HG02588 (cell line): ENCODE results near the gene AK1.

ENCODE experiments used
- ATAC-seq: cut with Tn5 transposase; IDR thresholded peaks from one replicate; pipeline ENCODE4 v1.9.1; 2021; ENCODE audit warnings: mild to moderate bottlenecking, moderate library complexity; ENCODE audit not compliant: unreplicated experiment

The AK1 gene

DNA sequence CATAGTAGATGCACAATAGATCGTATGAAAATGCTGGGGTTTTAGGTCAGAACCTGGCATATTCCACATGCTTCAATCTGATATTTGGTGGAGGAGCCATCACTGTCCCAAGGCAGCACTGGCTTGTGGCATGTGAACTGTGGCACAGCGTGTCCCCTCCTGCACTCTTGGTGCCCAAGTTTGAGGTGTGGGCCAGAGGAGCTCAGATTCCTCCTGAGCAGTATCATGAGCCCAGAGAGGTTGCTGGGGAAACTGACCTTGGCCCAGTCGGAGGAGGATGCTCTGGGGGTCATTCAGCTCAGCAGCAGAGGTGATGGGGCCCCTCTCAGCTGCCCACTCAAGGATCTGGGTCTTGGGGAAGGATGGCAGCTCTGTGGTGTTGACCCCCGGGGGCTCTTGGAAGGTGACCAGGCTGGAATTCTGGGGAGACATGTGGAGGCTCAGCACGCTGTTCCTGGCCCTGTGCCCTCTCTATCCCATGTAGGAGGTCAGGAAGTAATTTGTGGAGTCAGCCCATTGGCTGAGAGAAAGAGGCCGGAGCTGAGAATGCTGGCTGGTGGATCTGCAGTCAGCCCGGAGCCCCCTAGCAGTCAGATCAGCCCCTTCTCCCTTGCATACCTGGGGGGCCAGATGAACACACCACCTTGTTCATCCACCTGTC is 51.1 kb downstream of the AK1 start:
- no peak for ATAC-seq

DNA sequence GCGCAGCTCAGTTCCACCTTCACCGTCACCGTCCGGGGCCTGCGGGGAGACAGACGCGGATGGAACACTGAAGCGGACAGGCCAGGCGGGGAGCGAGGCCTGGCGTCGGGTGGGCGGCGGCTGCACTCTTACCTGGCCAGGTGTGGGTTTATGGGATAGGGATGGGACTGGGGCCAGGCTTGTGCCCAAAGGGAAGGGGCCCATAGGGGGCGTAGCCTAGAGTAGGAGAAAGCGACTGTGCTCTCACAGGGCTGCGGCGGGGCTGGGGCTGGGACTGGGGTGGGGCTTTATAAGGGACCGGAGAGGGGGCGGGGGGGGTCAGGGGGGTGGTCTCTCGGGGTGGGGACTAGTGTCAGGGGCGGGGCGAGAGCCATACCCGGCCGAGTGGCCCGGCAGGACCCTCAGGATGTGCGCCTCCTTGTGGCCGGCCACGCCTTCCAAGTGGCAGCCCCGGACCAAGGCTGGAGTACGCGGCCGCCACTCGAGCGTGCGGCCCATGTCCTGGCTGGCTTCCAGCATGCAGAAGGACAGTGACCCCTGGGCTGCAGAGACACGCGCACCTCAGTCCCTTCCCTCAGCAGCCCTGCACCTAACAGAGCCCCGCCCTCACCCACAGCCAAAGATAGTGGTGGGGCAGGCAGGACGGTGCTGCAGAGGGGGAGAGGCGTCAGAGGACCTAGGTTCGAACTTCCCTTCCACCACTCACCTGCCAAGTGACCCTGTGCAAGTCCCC is 52.0 kb downstream of the AK1 start:
- no peak for ATAC-seq

GRCh38 chr9:127822108-127822507 is 55.4 kb downstream of the AK1 start:
- no peak for ATAC-seq

DNA sequence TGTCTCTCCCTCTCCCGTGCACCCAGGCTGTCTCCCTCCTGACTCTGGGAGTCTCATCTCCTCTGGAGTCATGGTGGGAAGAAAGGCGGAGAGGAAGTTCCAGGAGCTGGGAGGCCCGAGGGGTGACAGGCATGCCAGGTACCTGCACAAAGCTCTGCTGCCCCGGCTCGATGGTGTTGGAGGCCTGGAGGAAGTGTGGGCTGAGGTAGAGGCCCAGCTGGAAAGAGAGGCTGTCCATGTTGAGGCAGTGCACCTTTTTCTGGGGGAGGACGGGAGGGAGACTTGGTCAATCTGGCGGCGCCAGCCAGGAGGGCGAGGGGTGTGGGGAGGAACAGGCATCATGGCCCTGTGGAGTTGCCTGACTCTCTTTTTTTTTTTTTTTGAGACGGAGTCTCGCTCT is 58.9 kb downstream of the AK1 start:
- ATAC-seq: no peak

DNA sequence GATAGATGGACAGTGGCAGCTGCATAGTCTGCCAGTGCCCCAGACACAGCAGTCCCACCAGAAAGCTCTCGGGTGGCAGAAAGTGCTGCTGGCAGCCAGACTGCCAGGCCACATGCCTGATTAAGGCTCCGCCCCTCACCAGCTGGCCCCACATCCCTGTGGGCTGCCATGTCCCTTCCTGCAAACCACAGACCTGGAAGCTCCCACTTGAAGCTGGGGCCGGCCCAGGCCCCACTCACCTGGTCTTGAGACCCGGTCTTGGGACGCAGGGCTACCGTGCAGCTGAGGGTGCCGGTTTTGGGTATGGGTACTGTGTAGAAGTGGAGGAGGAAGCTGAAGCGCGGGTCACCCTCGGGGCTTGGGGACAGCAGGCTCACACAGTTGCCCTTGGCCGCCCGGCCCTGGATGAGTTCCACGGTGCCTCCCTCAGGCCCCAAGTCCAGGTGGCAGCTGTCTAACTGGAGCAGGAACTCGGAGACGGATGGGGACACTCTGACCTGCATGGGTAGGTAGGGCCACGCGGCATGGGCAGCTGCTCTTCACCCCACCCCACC is 59.5 kb downstream of the AK1 start:
- ATAC-seq: no peak

DNA sequence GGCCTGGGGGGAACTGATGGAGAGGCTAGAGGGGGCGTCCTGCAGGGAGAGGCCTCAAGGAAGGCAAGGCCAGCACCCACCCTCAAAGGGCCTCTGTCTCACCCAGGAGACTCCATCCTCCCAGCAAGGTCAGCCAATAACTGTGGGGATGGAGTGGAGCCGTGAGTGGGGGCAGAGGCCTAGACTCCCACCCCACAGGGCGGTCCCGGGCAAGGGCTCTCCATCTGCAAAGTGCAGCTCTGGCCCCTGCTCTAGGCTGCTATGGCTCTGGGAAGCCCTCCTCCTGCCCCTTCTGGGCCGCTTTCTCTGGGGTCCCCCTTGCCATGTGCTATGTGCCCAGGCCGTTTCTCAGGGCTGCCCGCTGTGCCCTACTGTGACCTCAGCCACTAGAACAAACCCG is 60.7 kb downstream of the AK1 start:
- no peak for ATAC-seq
